Stimulated activated CD8-positive, alpha-beta memory T cell treated with anti-CD3 and anti-CD28 coated beads, Interleukin-7, amount 100 ng/mL, for 4 hours (primary cell): ENCODE data around the gene CTTNBP2.
"Not testable (repeated sequence)": the region's sequence is repeated elsewhere in the genome, so short reads cannot be mapped to it uniquely, and the experiment has no call there.

ENCODE experiments used
- DNase-seq, 2 donors: peaks; one replicate each; pipeline ENCODE4 v3.0.0-alpha.2; 2020; ENCODE audit warnings: low read depth in 2 of 2

Gene CTTNBP2

GRCh38 chr7:117750612-117751563, 122.4 kb downstream of the CTTNBP2 start:
- DNase-seq = no peak

GRCh38 chr7:117741962-117742361, 131.3 kb downstream of the CTTNBP2 start:
- DNase-seq = no peak

- DNase-seq = no peak
Observed at GRCh38 chr7:117739085-117739484, 134.2 kb downstream of the CTTNBP2 start.

GRCh38 chr7:117737926-117738325, 135.3 kb downstream of the CTTNBP2 start:
- DNase-seq = no peak

GRCh38 chr7:117731455-117731854, 141.8 kb downstream of the CTTNBP2 start:
- no peak for DNase-seq

- no peak for DNase-seq
Observed at GRCh38 chr7:117730390-117730789, 142.9 kb downstream of the CTTNBP2 start.

GRCh38 chr7:117728890-117729624, 144.2 kb downstream of the CTTNBP2 start:
- DNase-seq = no peak

- no peak for DNase-seq
Observed at GRCh38 chr7:117724898-117725297, 148.3 kb downstream of the CTTNBP2 start.

GRCh38 chr7:117719377-117719776, 153.9 kb downstream of the CTTNBP2 start:
- DNase-seq = no peak

GRCh38 chr7:117718116-117718835, 155.0 kb downstream of the CTTNBP2 start:
- no peak for DNase-seq

GRCh38 chr7:117717357-117717756, 155.9 kb downstream of the CTTNBP2 start:
- DNase-seq = no peak

- no peak for DNase-seq
Observed at GRCh38 chr7:117716707-117717299, 156.4 kb downstream of the CTTNBP2 start.

- DNase-seq = no peak
Observed at GRCh38 chr7:117715784-117716445, 157.3 kb downstream of the CTTNBP2 start.

GRCh38 chr7:117711556-117711955, 161.7 kb downstream of the CTTNBP2 start:
- no peak for DNase-seq

GRCh38 chr7:117708173-117708572, 165.1 kb downstream of the CTTNBP2 start:
- DNase-seq = not testable (repeated sequence)

GRCh38 chr7:117707080-117707479, 166.2 kb downstream of the CTTNBP2 start:
- DNase-seq = no peak

- no peak for DNase-seq
Observed at GRCh38 chr7:117706210-117706609, 167.0 kb downstream of the CTTNBP2 start.

GRCh38 chr7:117705630-117706029, 167.6 kb downstream of the CTTNBP2 start:
- no peak for DNase-seq

- no peak for DNase-seq
Observed at GRCh38 chr7:117704063-117704462, 169.2 kb downstream of the CTTNBP2 start.

- no peak for DNase-seq
Observed at GRCh38 chr7:117698018-117698417, 175.2 kb downstream of the CTTNBP2 start.

- DNase-seq = no peak
Observed at GRCh38 chr7:117692338-117692737, 180.9 kb downstream of the CTTNBP2 start.
